HepG2 (cell line): Measurements from ENCODE around the gene LENG1. TPM values are rescaled to one million over a fixed set of nuclear protein-coding genes. Genes with fewer than 3 reads are reported as not detected.

Experiments
- ARID4A ChIP-seq: sonication (generic); formaldehyde crosslinking; IDR thresholded peaks from 2 replicates; pipeline ENCODE4 v1.5.0; 2020; ENCODE audit warnings: mild to moderate bottlenecking, missing genetic modification reagents, borderline replicate concordance
- DRAP1 ChIP-seq: IDR thresholded peaks from 2 replicates; pipeline ENCODE4 v1.6.1; 2016; ENCODE audit warnings: missing genetic modification reagents, missing compliant biosample characterization
- GTF2F1 ChIP-seq: fragments of 150-350 bp; IDR thresholded peaks from 2 replicates; pipeline ENCODE4 v1.6.1; 2014; ENCODE audit warnings: low read length
- ISL2 ChIP-seq: sonication (generic); formaldehyde crosslinking; IDR thresholded peaks from 2 replicates; pipeline ENCODE4 v1.5.0; 2020; ENCODE audit warnings: missing genetic modification reagents
- KDM2A ChIP-seq: sonication (generic); formaldehyde crosslinking; IDR thresholded peaks from 2 replicates; pipeline ENCODE4 v1.4.0; 2020; ENCODE audit warnings: low read depth, missing genetic modification reagents, borderline replicate concordance
- MLLT10 ChIP-seq: sonication (generic); formaldehyde crosslinking; IDR thresholded peaks from 2 replicates; pipeline ENCODE4 v1.4.0; 2020; ENCODE audit warnings: missing genetic modification reagents
- PBX3 ChIP-seq: sonication (generic); formaldehyde crosslinking; IDR thresholded peaks from 2 replicates; pipeline ENCODE4 v1.8.1; 2023; ENCODE audit warnings: missing genetic modification reagents, inconsistent platforms, borderline replicate concordance
- RBM39 ChIP-seq: fragments of 200-400 bp; formaldehyde crosslinking; IDR thresholded peaks from one replicate; pipeline ENCODE4 v1.6.1; 2018; ENCODE audit warnings: antibody characterized with exemption, mild to moderate bottlenecking, low read depth, low read length; ENCODE audit not compliant: poor library complexity, severe bottlenecking
- SAP130 ChIP-seq: IDR thresholded peaks from 2 replicates; pipeline ENCODE4 v1.6.1; 2016; ENCODE audit warnings: low read depth
- SIX4 ChIP-seq: sonication (generic); formaldehyde crosslinking; IDR thresholded peaks from 2 replicates; pipeline ENCODE4 v1.4.0; 2020; ENCODE audit warnings: missing genetic modification reagents
- SMYD3 ChIP-seq: sonication (generic); formaldehyde crosslinking; IDR thresholded peaks from 2 replicates; pipeline ENCODE4 v1.8.1; 2023; ENCODE audit warnings: mild to moderate bottlenecking, missing genetic modification reagents
- UBTF ChIP-seq: sonication (generic); formaldehyde crosslinking; IDR thresholded peaks from 2 replicates; pipeline ENCODE4 v1.4.0; 2020; ENCODE audit warnings: mild to moderate bottlenecking, missing genetic modification reagents
- ZBTB7B ChIP-seq: sonication (generic); formaldehyde crosslinking; IDR thresholded peaks from 2 replicates; pipeline ENCODE4 v1.4.0; 2020; ENCODE audit warnings: missing genetic modification reagents
- ZGPAT ChIP-seq: IDR thresholded peaks from 2 replicates; pipeline ENCODE4 v1.6.1; 2016; ENCODE audit warnings: mild to moderate bottlenecking
- ZNF232 ChIP-seq: sonication (generic); formaldehyde crosslinking; IDR thresholded peaks from 2 replicates; pipeline ENCODE4 v1.4.0; 2020; ENCODE audit warnings: missing genetic modification reagents, borderline replicate concordance
- ZNF275 ChIP-seq: sonication (generic); formaldehyde crosslinking; IDR thresholded peaks from 2 replicates; pipeline ENCODE4 v1.8.0; 2022; ENCODE audit warnings: missing genetic modification reagents, mild to moderate bottlenecking, inconsistent platforms, borderline replicate concordance
- ZNF703 ChIP-seq: sonication (generic); formaldehyde crosslinking; IDR thresholded peaks from 2 replicates; pipeline ENCODE4 v1.5.1; 2020; ENCODE audit warnings: missing genetic modification reagents, mild to moderate bottlenecking, moderate library complexity, borderline replicate concordance
- ZNF709 ChIP-seq: sonication (generic); formaldehyde crosslinking; IDR thresholded peaks from 2 replicates; pipeline ENCODE4 v1.5.0; 2020; ENCODE audit warnings: mild to moderate bottlenecking, missing genetic modification reagents
- polyA plus RNA-seq, 8 experiments: library from polyadenylated mRNA; depleted of rRNA in 3 of 8; stranded (reverse) in 7 of 8; unstranded in 1 of 8; fragments of >200 nt; fragmentation: Illumina TruSeq in 4 of 8; extraction: Trizol in 4 of 8; gene quantifications; 2 replicates each; pipeline versions ENCODE4 v1.2.1 to v1.2.3, GENCODE V29; 2011 to 2016; ENCODE audit warnings: low read depth in 4 of 8, missing spikeins in 1 of 8, mixed read lengths in 1 of 8; ENCODE audit not compliant: insufficient read depth in 1 of 8
- total RNA-seq, 5 experiments: library from RNA; depleted of rRNA; stranded (reverse); fragments of >200 nt; fragmentation: Illumina TruSeq; extraction: Trizol; gene quantifications; 2 replicates each; pipeline ENCODE4 v1.2.3, GENCODE V29; 2016; ENCODE audit warnings: low read depth in 1 of 5

The LENG1 gene
- total and polyA plus RNA-seq, 2 of the 13 experiments (the other 11 are each of a cell fraction or from before 2014, with no cell fraction given) = 1.8 to 3.8 TPM

- peak; percentile 40 for TF ChIP-seq ARID4A
- no peak for TF ChIP-seq DRAP1 (CRISPR knock-in tag)
- TF ChIP-seq KDM2A (CRISPR knock-in tag) = no peak
- no peak for TF ChIP-seq ZNF275 (CRISPR knock-in tag)
- TF ChIP-seq GTF2F1 = no peak
- TF ChIP-seq ZNF703 (CRISPR knock-in tag) = no peak
- TF ChIP-seq ZNF709 (CRISPR knock-in tag) = no peak; the same call in 1 of the 2 replicates
- peak; percentile 78 for TF ChIP-seq RBM39
- no peak for TF ChIP-seq ZNF232 (CRISPR knock-in tag)
- TF ChIP-seq ISL2 (CRISPR knock-in tag) = peak; percentile 48; the same call in 1 of the 2 replicates
- no peak for TF ChIP-seq MLLT10 (CRISPR knock-in tag)
- TF ChIP-seq PBX3 (CRISPR knock-in tag) = no peak
- TF ChIP-seq ZGPAT = no peak
- peak; percentile 51; the same call in 1 of the 2 replicates for TF ChIP-seq SAP130 (CRISPR knock-in tag)
- no peak for TF ChIP-seq ZBTB7B (CRISPR knock-in tag)
- no peak for TF ChIP-seq UBTF (CRISPR knock-in tag)
- no peak for TF ChIP-seq SIX4 (CRISPR knock-in tag)
- TF ChIP-seq SMYD3 (CRISPR knock-in tag) = no peak
Observed at GRCh38 chr19:54137699-54138488, 21.6 kb downstream of the LENG1 start, which contains the start of gene CNOT3 (continued).
